IMR-90 (cell line): Measurements from ENCODE around the gene NT5DC3. TPM values are rescaled to one million over a fixed set of nuclear protein-coding genes. Genes with fewer than 3 reads are reported as not detected.

ENCODE experiments used
- ATAC-seq: fragments of 200-7000 bp; cut with Tn5 transposase; 2 replicates; pipeline ENCODE4 v1.9.1; 2020; ENCODE audit warnings: low read depth, mild to moderate bottlenecking, moderate library complexity
- BruUV-seq: library from RNA; stranded (reverse); fragments of 400-500 nt; replicated peaks from 2 replicates; lab custom pipeline; 2021; lab: Mats Ljungman, UMichigan
- CTCF ChIA-PET: fragments of 300-600 bp; formaldehyde crosslinking; extraction: SDS; loops from one replicate; lab custom pipeline; 2021; ENCODE audit warnings: antibody characterized with exemption; lab: Yijun Ruan, JAX
- POLR2A ChIA-PET: fragments of 300-600 bp; sonication (Branson Sonifier 250); formaldehyde crosslinking; loops from one replicate; lab custom pipeline; 2022; ENCODE audit warnings: antibody characterized with exemption; ENCODE audit not compliant: unreplicated experiment; lab: Charles Lee
- DNase-seq: peaks from one replicate; pipeline ENCODE4 v3.0.0; 2013
- H2AFZ ChIP-seq: replicated peaks from 2 replicates; pipeline ENCODE3; 2013; ENCODE audit warnings: low read length, mild to moderate bottlenecking; ENCODE audit not compliant: poor library complexity
- H2AK5ac ChIP-seq: 2 replicates; pipeline ENCODE4 v1.6.1; 2013; ENCODE audit warnings: low read depth, low read length, inconsistent platforms
- H2AK9ac ChIP-seq: replicated peaks from 2 replicates; pipeline ENCODE3; 2013; ENCODE audit warnings: mild to moderate bottlenecking, low read depth, low read length, moderate library complexity; ENCODE audit not compliant: poor library complexity
- H2BK120ac ChIP-seq: 2 replicates; pipeline ENCODE4 v1.6.1; 2013; ENCODE audit warnings: low read depth, low read length, inconsistent platforms
- H2BK15ac ChIP-seq: 3 replicates; pipeline ENCODE4 v1.6.1; 2013; ENCODE audit warnings: low read depth, low read length, inconsistent platforms
- H2BK20ac ChIP-seq: 2 replicates; pipeline ENCODE4 v1.6.1; 2013; ENCODE audit warnings: low read depth, mild to moderate bottlenecking, inconsistent platforms, low read length, moderate library complexity
- H2BK5ac ChIP-seq: 2 replicates; pipeline ENCODE4 v1.6.1; 2013; ENCODE audit warnings: mild to moderate bottlenecking, low read depth, low read length, inconsistent platforms; ENCODE audit not compliant: poor library complexity, severe bottlenecking
- H3K14ac ChIP-seq: replicated peaks from 2 replicates; pipeline ENCODE4 v1.6.1; 2013; ENCODE audit warnings: low read depth, low read length, inconsistent platforms
- H3K18ac ChIP-seq: 2 replicates; pipeline ENCODE4 v1.6.1; 2013; ENCODE audit warnings: low read depth, low read length, control low read depth
- H3K23ac ChIP-seq: 2 replicates; pipeline ENCODE4 v1.6.1; 2013; ENCODE audit warnings: low read depth, low read length, inconsistent platforms
- H3K27ac ChIP-seq: 2 replicates; pipeline ENCODE4 v1.5.1; 2013; ENCODE audit warnings: mild to moderate bottlenecking, control low read depth, low read length; ENCODE audit not compliant: insufficient read depth
- H3K27me3 ChIP-seq: 2 replicates; pipeline ENCODE4 v1.6.1; 2013; ENCODE audit warnings: low read length; ENCODE audit not compliant: control insufficient read depth, insufficient read depth
- H3K36me3 ChIP-seq: 2 replicates; pipeline ENCODE4 v1.6.1; 2013; ENCODE audit warnings: low read length, mixed read lengths; ENCODE audit not compliant: control insufficient read depth, insufficient read depth
- H3K4ac ChIP-seq: 2 replicates; pipeline ENCODE4 v1.6.1; 2013; ENCODE audit warnings: low read depth, low read length, inconsistent platforms
- H3K4me1 ChIP-seq: 2 replicates; pipeline ENCODE4 v1.6.1; 2013; ENCODE audit warnings: low read length, mixed read lengths; ENCODE audit not compliant: control insufficient read depth, insufficient read depth
- H3K4me2 ChIP-seq: 2 replicates; pipeline ENCODE4 v1.6.1; 2013; ENCODE audit warnings: low read depth, mild to moderate bottlenecking, control low read depth, low read length, moderate library complexity
- H3K4me3 ChIP-seq: 2 replicates; pipeline ENCODE4 v1.5.1; 2013; ENCODE audit warnings: low read depth, mild to moderate bottlenecking, control low read depth, low read length, moderate library complexity; ENCODE audit not compliant: insufficient read depth
- H3K56ac ChIP-seq: 2 replicates; pipeline ENCODE4 v1.6.1; 2013; ENCODE audit warnings: low read length, inconsistent platforms; ENCODE audit not compliant: insufficient read depth; ENCODE audit errors: extremely low read depth
- H3K79me1 ChIP-seq, 2 experiments: 2 replicates each; pipeline ENCODE4 v1.6.1; 2013; ENCODE audit warnings: low read length in 2 of 2, inconsistent platforms in 1 of 2, low read depth in 1 of 2
- H3K9ac ChIP-seq: 2 replicates; pipeline ENCODE4 v1.6.1; 2013; ENCODE audit warnings: low read depth, low read length, control low read depth
- H3K9me1 ChIP-seq: 2 replicates; pipeline ENCODE4 v1.6.1; 2013; ENCODE audit warnings: low read length, inconsistent platforms; ENCODE audit not compliant: insufficient read depth
- H3K9me3 ChIP-seq: 2 replicates; pipeline ENCODE4 v1.6.1; 2013; ENCODE audit warnings: low read length; ENCODE audit not compliant: control insufficient read depth, insufficient read depth
- H4K20me1 ChIP-seq: 2 replicates; pipeline ENCODE4 v1.6.1; 2013; ENCODE audit warnings: low read length, inconsistent platforms; ENCODE audit not compliant: insufficient read depth
- H4K5ac ChIP-seq: 2 replicates; pipeline ENCODE4 v1.6.1; 2013; ENCODE audit warnings: mild to moderate bottlenecking, low read depth, low read length, control low read depth
- H4K8ac ChIP-seq, 2 experiments: 2 replicates each; pipeline ENCODE4 v1.6.1; 2013; ENCODE audit warnings: low read depth in 2 of 2, low read length in 2 of 2, control low read depth in 1 of 2, inconsistent platforms in 1 of 2
- H4K91ac ChIP-seq: 2 replicates; pipeline ENCODE4 v1.6.1; 2013; ENCODE audit warnings: low read depth, low read length, inconsistent platforms; ENCODE audit not compliant: insufficient read depth
- BHLHE40 ChIP-seq: fragments of 150-350 bp; IDR thresholded peaks from 2 replicates; pipeline ENCODE4 v1.6.1; 2016; ENCODE audit warnings: mild to moderate bottlenecking, low read depth, low read length
- CEBPB ChIP-seq: IDR thresholded peaks from 2 replicates; pipeline ENCODE4 v1.6.1; 2012; ENCODE audit warnings: low read depth, low read length, improper control_type of control experiment
- CHD1 ChIP-seq: IDR thresholded peaks from 2 replicates; pipeline ENCODE4 v1.6.1; 2012; ENCODE audit warnings: low read depth, low read length, improper control_type of control experiment
- ELK1 ChIP-seq: fragments of 150-350 bp; IDR thresholded peaks from 2 replicates; pipeline ENCODE4 v1.6.1; 2016; ENCODE audit warnings: low read depth, mild to moderate bottlenecking, low read length, moderate library complexity, borderline replicate concordance
- FOS ChIP-seq: fragments of 150-350 bp; IDR thresholded peaks from 2 replicates; pipeline ENCODE4 v1.6.1; 2016; ENCODE audit warnings: low read depth, low read length
- MAFK ChIP-seq: IDR thresholded peaks from 2 replicates; pipeline ENCODE4 v1.6.1; 2012; ENCODE audit warnings: low read depth, low read length, improper control_type of control experiment
- MAZ ChIP-seq: IDR thresholded peaks from 2 replicates; pipeline ENCODE4 v1.6.1; 2012; ENCODE audit warnings: low read depth, mild to moderate bottlenecking, low read length, improper control_type of control experiment, moderate library complexity, borderline replicate concordance
- MXI1 ChIP-seq: IDR thresholded peaks from 2 replicates; pipeline ENCODE4 v1.6.1; 2012; ENCODE audit warnings: low read depth, mild to moderate bottlenecking, low read length, moderate library complexity, borderline replicate concordance
- NFE2L2 ChIP-seq: fragments of 150-350 bp; IDR thresholded peaks from 2 replicates; pipeline ENCODE4 v1.6.1; 2016; ENCODE audit warnings: low read depth, mild to moderate bottlenecking, low read length
- POLR2A ChIP-seq: IDR thresholded peaks from 2 replicates; pipeline ENCODE4 v1.6.1; 2012; ENCODE audit warnings: mild to moderate bottlenecking, low read depth, low read length
- RAD21 ChIP-seq: IDR thresholded peaks from 2 replicates; pipeline ENCODE4 v1.6.1; 2012; ENCODE audit warnings: low read length, improper control_type of control experiment
- RCOR1 ChIP-seq: IDR thresholded peaks from 2 replicates; pipeline ENCODE4 v1.6.1; 2012; ENCODE audit warnings: mild to moderate bottlenecking, low read length, improper control_type of control experiment; ENCODE audit not compliant: insufficient replicate concordance
- RFX5 ChIP-seq: IDR thresholded peaks from 2 replicates; pipeline ENCODE4 v1.8.0; 2012; ENCODE audit warnings: low read depth, mild to moderate bottlenecking, low read length, moderate library complexity
- SMC3 ChIP-seq: fragments of 150-350 bp; IDR thresholded peaks from 2 replicates; pipeline ENCODE4 v1.6.1; 2016; ENCODE audit warnings: low read depth, mild to moderate bottlenecking, antibody characterized with exemption, low read length, moderate library complexity
- USF2 ChIP-seq: fragments of 150-350 bp; IDR thresholded peaks from 2 replicates; pipeline ENCODE4 v1.6.1; 2017; ENCODE audit warnings: mild to moderate bottlenecking, antibody characterized with exemption, low read length, low read depth
- WGBS, 2 experiments: methylation state at CpG; one replicate each; pipeline versions ENCODE4 v1.1.5 to v1.1.7; 2013; ENCODE audit warnings: missing lambda C conversion rate in 2 of 2; ENCODE audit not compliant: insufficient read length in 1 of 2; ENCODE audit errors: extremely low coverage in 2 of 2; 5-methylcytosine and 5-hydroxymethylcytosine counted together
- dilution Hi-C: fragments of 300-500 bp; cut with HindIII; formaldehyde crosslinking; loops from one replicate; pipeline ENCODE4 v1.14.3; 2018; ENCODE audit warnings: low sequenced_read_pairs; ENCODE audit not compliant: unreplicated experiment
- in situ Hi-C: fragments of 300-500 bp; cut with MboI; formaldehyde crosslinking; loops from 3 replicates; pipeline ENCODE4 v1.14.3; 2019; ENCODE audit warnings: low sequenced_read_pairs, inconsistent platforms, mixed read lengths
- intact Hi-C: fragments of 100-400 bp; cut with micrococcal nuclease; formaldehyde crosslinking; loops from 2 replicates; pipeline ENCODE4 v1.10.0; 2022
- polyA plus RNA-seq, 3 experiments: library from polyadenylated mRNA; depleted of rRNA; stranded (reverse); fragments of >200 nt; gene quantifications; 2 replicates each; pipeline ENCODE4 v1.2.3, GENCODE V29; 2012; ENCODE audit warnings: low replicate concordance in 1 of 3
- total RNA-seq: library from RNA; depleted of rRNA; stranded (reverse); fragments of >200 nt; gene quantifications from 2 replicates; pipeline ENCODE4 v1.2.3, GENCODE V29; 2012
- TF ChIP-seq, protein P1 (sequence below): conservative IDR thresholded peaks from 2 replicates; pipeline ENCODE4 v1.5.1; 2012; ENCODE audit warnings: mild to moderate bottlenecking, low read depth, low read length, improper control_type of control experiment

Gene NT5DC3
- total and polyA plus RNA-seq, 2 of the 4 experiments (the other 2 are of a cell fraction): 7.3 to 17.6 TPM

GRCh38 chr12:103816663-103817062 is 24.4 kb downstream of the NT5DC3 start:
- ChIA-PET POLR2A (no interaction called here), CTCF (no interaction called here)
- Histone ChIP-seq H3K27ac (no peak overlapping the region), H3K23ac (no peak overlapping the region), H2BK20ac (no peak overlapping the region), H2AK5ac (no peak overlapping the region), H3K79me1 (peaks cover 64 to 82% of the 10 kb centered on the region in 2 experiments), H3K9me1 (peaks cover 19% of the 10 kb centered on the region), H4K5ac (no peak overlapping the region), H2BK15ac (no peak overlapping the region), H3K4me3 (no peak overlapping the region), H3K36me3 (peaks cover 4% of the 10 kb centered on the region), H3K4me1 (peaks cover 13% of the 10 kb centered on the region), H3K18ac (no peak overlapping the region), H2AK9ac (no peak overlapping the region), H4K91ac (no peak overlapping the region), H3K9ac (no peak overlapping the region), H4K20me1 (no peaks in the 10 kb centered on the region; the same call in 1 of the 2 replicates), H3K4me2 (no peak overlapping the region), H2BK5ac (no peak overlapping the region), H3K9me3 (no peaks in the 10 kb centered on the region), H3K14ac (no peak overlapping the region), H2AFZ (no peak overlapping the region), H2BK120ac (no peak overlapping the region), H3K56ac (no peak overlapping the region), H3K4ac (no peak overlapping the region), H4K8ac (no peak overlapping the region), H3K27me3 (no peaks in the 10 kb centered on the region)
- DNase-seq (no peak), ATAC-seq (no peak)
- BruUV-seq: no TSS peak
- intact Hi-C loops: no loop called here
- WGBS, 2 experiments: no CpG with 5 or more reads among the region's 1 CpG
- dilution Hi-C loops: no loop called here
- in situ Hi-C loops: no loop called here
- no peak for TF ChIP-seq USF2
- TF ChIP-seq CEBPB: no peak
- TF ChIP-seq RAD21: no peak
- TF ChIP-seq MAZ: no peak
- TF ChIP-seq RCOR1: no peak
- TF ChIP-seq CHD1: no peak
- TF ChIP-seq BHLHE40: no peak
- TF ChIP-seq, protein P1, sequence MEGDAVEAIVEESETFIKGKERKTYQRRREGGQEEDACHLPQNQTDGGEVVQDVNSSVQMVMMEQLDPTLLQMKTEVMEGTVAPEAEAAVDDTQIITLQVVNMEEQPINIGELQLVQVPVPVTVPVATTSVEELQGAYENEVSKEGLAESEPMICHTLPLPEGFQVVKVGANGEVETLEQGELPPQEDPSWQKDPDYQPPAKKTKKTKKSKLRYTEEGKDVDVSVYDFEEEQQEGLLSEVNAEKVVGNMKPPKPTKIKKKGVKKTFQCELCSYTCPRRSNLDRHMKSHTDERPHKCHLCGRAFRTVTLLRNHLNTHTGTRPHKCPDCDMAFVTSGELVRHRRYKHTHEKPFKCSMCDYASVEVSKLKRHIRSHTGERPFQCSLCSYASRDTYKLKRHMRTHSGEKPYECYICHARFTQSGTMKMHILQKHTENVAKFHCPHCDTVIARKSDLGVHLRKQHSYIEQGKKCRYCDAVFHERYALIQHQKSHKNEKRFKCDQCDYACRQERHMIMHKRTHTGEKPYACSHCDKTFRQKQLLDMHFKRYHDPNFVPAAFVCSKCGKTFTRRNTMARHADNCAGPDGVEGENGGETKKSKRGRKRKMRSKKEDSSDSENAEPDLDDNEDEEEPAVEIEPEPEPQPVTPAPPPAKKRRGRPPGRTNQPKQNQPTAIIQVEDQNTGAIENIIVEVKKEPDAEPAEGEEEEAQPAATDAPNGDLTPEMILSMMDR: no peak
- TF ChIP-seq MXI1: no peak
- TF ChIP-seq ELK1: no peak
- TF ChIP-seq POLR2A: no peak
- TF ChIP-seq FOS: no peak
- no peak for TF ChIP-seq MAFK
- TF ChIP-seq RFX5: no peak
- TF ChIP-seq SMC3: no peak
- TF ChIP-seq NFE2L2: no peak
